HepG2 (cell line): ENCODE measurements around the gene JSRP1. TPM values are rescaled to one million over a fixed set of nuclear protein-coding genes. Genes with fewer than 3 reads are reported as not detected.

ENCODE experiments used
- AFF4 ChIP-seq: sonication (generic); formaldehyde crosslinking; IDR thresholded peaks from 2 replicates; pipeline ENCODE4 v1.4.0; 2020; ENCODE audit warnings: missing genetic modification reagents
- ARID2 ChIP-seq: sonication (generic); formaldehyde crosslinking; IDR thresholded peaks from 2 replicates; pipeline ENCODE4 v1.8.1; 2022; ENCODE audit warnings: mild to moderate bottlenecking, missing genetic modification reagents, borderline replicate concordance
- DNMT3B ChIP-seq: conservative IDR thresholded peaks from 2 replicates; pipeline ENCODE4 v1.6.1; 2016; ENCODE audit warnings: missing biosample characterization, control low read depth
- E2F2 ChIP-seq: sonication (generic); formaldehyde crosslinking; IDR thresholded peaks from 2 replicates; pipeline ENCODE4 v1.4.0; 2020; ENCODE audit warnings: missing genetic modification reagents, borderline replicate concordance
- FLYWCH1 ChIP-seq: sonication (generic); formaldehyde crosslinking; IDR thresholded peaks from 2 replicates; pipeline ENCODE4 v1.8.1; 2023; ENCODE audit warnings: mild to moderate bottlenecking, missing genetic modification reagents
- HMG20B ChIP-seq: conservative IDR thresholded peaks from 2 replicates; pipeline ENCODE4 v1.6.1; 2016; ENCODE audit warnings: missing genetic modification reagents, missing compliant biosample characterization
- HNRNPL ChIP-seq: fragments of 200-400 bp; formaldehyde crosslinking; IDR thresholded peaks from 2 replicates; pipeline ENCODE4 v1.6.1; 2017; ENCODE audit warnings: mild to moderate bottlenecking, low read depth, low read length
- IKZF5 ChIP-seq: IDR thresholded peaks from 2 replicates; pipeline ENCODE4 v1.6.1; 2018; ENCODE audit warnings: missing genetic modification reagents, mild to moderate bottlenecking, missing compliant biosample characterization
- MAZ ChIP-seq, 2 experiments: sonication (generic) in 1 of 2; formaldehyde crosslinking in 1 of 2; IDR thresholded peaks; 2 replicates each; pipeline versions ENCODE4 v1.5.0 to v1.6.1; 2012 to 2020; ENCODE audit warnings: low read depth in 2 of 2, mild to moderate bottlenecking in 2 of 2, borderline replicate concordance in 1 of 2, improper control_type of control experiment in 1 of 2, low read length in 1 of 2, missing genetic modification reagents in 1 of 2, moderate library complexity in 1 of 2
- NFRKB ChIP-seq: fragments of 450-650 bp; IDR thresholded peaks from 2 replicates; pipeline ENCODE4 v1.6.1; 2017
- SIX4 ChIP-seq: sonication (generic); formaldehyde crosslinking; IDR thresholded peaks from 2 replicates; pipeline ENCODE4 v1.4.0; 2020; ENCODE audit warnings: missing genetic modification reagents
- SMAD9 ChIP-seq: sonication (generic); formaldehyde crosslinking; IDR thresholded peaks from 2 replicates; pipeline ENCODE4 v1.5.1; 2020; ENCODE audit warnings: mild to moderate bottlenecking, missing genetic modification reagents
- TGIF2 ChIP-seq: IDR thresholded peaks from 2 replicates; pipeline ENCODE4 v1.6.1; 2016; ENCODE audit warnings: control low read depth, missing compliant biosample characterization
- TRAFD1 ChIP-seq: sonication (generic); formaldehyde crosslinking; IDR thresholded peaks from 2 replicates; pipeline ENCODE4 v1.5.1; 2020; ENCODE audit warnings: missing genetic modification reagents, mild to moderate bottlenecking, borderline replicate concordance
- ZBTB8A ChIP-seq: sonication (generic); formaldehyde crosslinking; IDR thresholded peaks from 2 replicates; pipeline ENCODE4 v1.4.0; 2020; ENCODE audit warnings: mild to moderate bottlenecking, low read depth, missing genetic modification reagents, borderline replicate concordance
- ZEB1 ChIP-seq: IDR thresholded peaks from 2 replicates; pipeline ENCODE4 v1.6.1; 2012; ENCODE audit warnings: mild to moderate bottlenecking, low read depth, inconsistent platforms; ENCODE audit not compliant: insufficient replicate concordance
- ZFP82 ChIP-seq: sonication (generic); formaldehyde crosslinking; IDR thresholded peaks from 2 replicates; pipeline ENCODE4 v1.5.1; 2020; ENCODE audit warnings: mild to moderate bottlenecking, missing genetic modification reagents, borderline replicate concordance
- ZNF20 ChIP-seq: sonication (generic); formaldehyde crosslinking; IDR thresholded peaks from 2 replicates; pipeline ENCODE4 v1.4.0; 2020; ENCODE audit warnings: mild to moderate bottlenecking, moderate library complexity, missing genetic modification reagents
- ZNF607 ChIP-seq: sonication (generic); formaldehyde crosslinking; IDR thresholded peaks from 2 replicates; pipeline ENCODE4 v1.5.1; 2020; ENCODE audit warnings: missing genetic modification reagents, mild to moderate bottlenecking, borderline replicate concordance
- ZNF83 ChIP-seq: sonication (generic); formaldehyde crosslinking; IDR thresholded peaks from 2 replicates; pipeline ENCODE4 v1.4.0; 2020; ENCODE audit warnings: missing genetic modification reagents, mild to moderate bottlenecking, borderline replicate concordance
- polyA plus RNA-seq, 8 experiments: library from polyadenylated mRNA; depleted of rRNA in 3 of 8; stranded (reverse) in 7 of 8; unstranded in 1 of 8; fragments of >200 nt; fragmentation: Illumina TruSeq in 4 of 8; extraction: Trizol in 4 of 8; gene quantifications; 2 replicates each; pipeline versions ENCODE4 v1.2.1 to v1.2.3, GENCODE V29; 2011 to 2016; ENCODE audit warnings: low read depth in 4 of 8, missing spikeins in 1 of 8, mixed read lengths in 1 of 8; ENCODE audit not compliant: insufficient read depth in 1 of 8
- total RNA-seq, 5 experiments: library from RNA; depleted of rRNA; stranded (reverse); fragments of >200 nt; fragmentation: Illumina TruSeq; extraction: Trizol; gene quantifications; 2 replicates each; pipeline ENCODE4 v1.2.3, GENCODE V29; 2016; ENCODE audit warnings: low read depth in 1 of 5

Gene JSRP1
- total and polyA plus RNA-seq, 2 of the 13 experiments (the other 11 are each of a cell fraction or from before 2014, with no cell fraction given): 0.16 to 0.38 TPM

DNA sequence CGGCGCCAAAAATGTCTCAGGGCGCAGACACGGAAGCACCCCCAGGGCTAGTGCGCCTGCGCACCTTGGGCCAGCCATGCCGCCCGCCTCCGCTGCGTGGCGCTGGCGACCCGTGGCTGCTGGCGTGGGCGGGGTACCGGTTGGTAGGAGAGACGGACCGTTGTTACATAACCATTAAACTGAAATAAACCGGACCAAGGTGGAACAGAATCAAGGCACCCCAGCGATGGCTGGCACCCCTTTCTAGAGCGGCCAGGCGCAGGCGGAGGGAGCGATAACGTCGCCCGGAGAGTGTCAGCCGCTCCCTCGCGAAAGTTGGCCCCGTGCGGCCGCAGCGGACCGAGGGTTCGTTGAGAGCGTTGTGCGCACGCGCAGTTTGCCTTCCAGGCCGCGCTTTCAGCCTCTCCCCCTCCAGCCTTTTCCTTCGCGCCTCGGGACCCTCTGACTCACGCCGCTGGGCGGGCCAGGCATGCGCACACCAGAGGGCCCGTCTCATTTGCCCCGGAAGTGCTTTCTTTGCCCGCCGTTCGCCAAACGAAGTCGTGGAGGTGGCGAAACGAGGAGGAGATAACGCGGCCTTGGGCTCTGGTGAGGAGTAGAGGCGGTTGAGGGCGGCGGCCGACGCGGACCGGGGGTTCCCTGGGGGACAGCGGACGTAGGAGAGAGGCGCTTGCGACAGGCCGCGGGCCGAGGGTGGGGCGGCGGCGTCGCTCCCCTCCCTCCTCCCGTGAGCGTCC is 19.7 kb downstream of the JSRP1 start, which contains the start of the genes PLEKHJ1 and SF3A2 (continued):
- TF ChIP-seq AFF4 (CRISPR knock-in tag): 0 out of 2 replicates have a peak, but pooled peaks have one; percentile 74
- TF ChIP-seq IKZF5 (CRISPR knock-in tag): peak; percentile 80
- TF ChIP-seq ZEB1: peak; percentile 74
- peak; percentile 28; the same call in 1 of the 2 replicates for TF ChIP-seq SIX4 (CRISPR knock-in tag)
- no peak; the same call in 1 of the 2 replicates for TF ChIP-seq ZNF20 (CRISPR knock-in tag)
- TF ChIP-seq MAZ (IDR thresholded peaks at IDR 0.05; ENCODE audit: borderline replicate concordance, low read depth, low read length): peak; percentile 53; the same call in 1 of the 2 replicates
- peak; percentile 92 for TF ChIP-seq MAZ (CRISPR knock-in tag; IDR thresholded peaks at IDR 0.05; ENCODE audit: low read depth)
- TF ChIP-seq ARID2 (CRISPR knock-in tag): peak; percentile 97; the same call in 1 of the 2 replicates
- TF ChIP-seq TRAFD1 (CRISPR knock-in tag): peak; percentile 82; the same call in 1 of the 2 replicates
- peak; percentile 96; the same call in 1 of the 2 replicates for TF ChIP-seq FLYWCH1 (CRISPR knock-in tag)
- TF ChIP-seq ZBTB8A (CRISPR knock-in tag): no peak; the same call in 1 of the 2 replicates
- TF ChIP-seq E2F2 (CRISPR knock-in tag): peak; percentile 89; the same call in 1 of the 2 replicates
- TF ChIP-seq ZFP82 (CRISPR knock-in tag): peak; percentile 68; the same call in 1 of the 2 replicates
- TF ChIP-seq DNMT3B (CRISPR knock-in tag): peak; percentile 97
- no peak for TF ChIP-seq NFRKB
- peak; percentile 98 for TF ChIP-seq ZNF607 (CRISPR knock-in tag)
- peak; percentile 82 for TF ChIP-seq HMG20B (CRISPR knock-in tag)
- no peak for TF ChIP-seq SMAD9 (CRISPR knock-in tag)
- TF ChIP-seq TGIF2 (CRISPR knock-in tag): peak; percentile 83; the same call in 1 of the 2 replicates
- peak; percentile 57 for TF ChIP-seq ZNF83
- TF ChIP-seq HNRNPL: 0 out of 2 replicates have a peak, but pooled peaks have one; percentile 18
